AG20443 (cell line): ENCODE data around the gene CDHR2.

Experiments used
- DNase-seq: peaks from one replicate; pipeline ENCODE4 v3.0.0; 2012; ENCODE audit warnings: low spot score, mixed read lengths

Gene CDHR2, protein sequence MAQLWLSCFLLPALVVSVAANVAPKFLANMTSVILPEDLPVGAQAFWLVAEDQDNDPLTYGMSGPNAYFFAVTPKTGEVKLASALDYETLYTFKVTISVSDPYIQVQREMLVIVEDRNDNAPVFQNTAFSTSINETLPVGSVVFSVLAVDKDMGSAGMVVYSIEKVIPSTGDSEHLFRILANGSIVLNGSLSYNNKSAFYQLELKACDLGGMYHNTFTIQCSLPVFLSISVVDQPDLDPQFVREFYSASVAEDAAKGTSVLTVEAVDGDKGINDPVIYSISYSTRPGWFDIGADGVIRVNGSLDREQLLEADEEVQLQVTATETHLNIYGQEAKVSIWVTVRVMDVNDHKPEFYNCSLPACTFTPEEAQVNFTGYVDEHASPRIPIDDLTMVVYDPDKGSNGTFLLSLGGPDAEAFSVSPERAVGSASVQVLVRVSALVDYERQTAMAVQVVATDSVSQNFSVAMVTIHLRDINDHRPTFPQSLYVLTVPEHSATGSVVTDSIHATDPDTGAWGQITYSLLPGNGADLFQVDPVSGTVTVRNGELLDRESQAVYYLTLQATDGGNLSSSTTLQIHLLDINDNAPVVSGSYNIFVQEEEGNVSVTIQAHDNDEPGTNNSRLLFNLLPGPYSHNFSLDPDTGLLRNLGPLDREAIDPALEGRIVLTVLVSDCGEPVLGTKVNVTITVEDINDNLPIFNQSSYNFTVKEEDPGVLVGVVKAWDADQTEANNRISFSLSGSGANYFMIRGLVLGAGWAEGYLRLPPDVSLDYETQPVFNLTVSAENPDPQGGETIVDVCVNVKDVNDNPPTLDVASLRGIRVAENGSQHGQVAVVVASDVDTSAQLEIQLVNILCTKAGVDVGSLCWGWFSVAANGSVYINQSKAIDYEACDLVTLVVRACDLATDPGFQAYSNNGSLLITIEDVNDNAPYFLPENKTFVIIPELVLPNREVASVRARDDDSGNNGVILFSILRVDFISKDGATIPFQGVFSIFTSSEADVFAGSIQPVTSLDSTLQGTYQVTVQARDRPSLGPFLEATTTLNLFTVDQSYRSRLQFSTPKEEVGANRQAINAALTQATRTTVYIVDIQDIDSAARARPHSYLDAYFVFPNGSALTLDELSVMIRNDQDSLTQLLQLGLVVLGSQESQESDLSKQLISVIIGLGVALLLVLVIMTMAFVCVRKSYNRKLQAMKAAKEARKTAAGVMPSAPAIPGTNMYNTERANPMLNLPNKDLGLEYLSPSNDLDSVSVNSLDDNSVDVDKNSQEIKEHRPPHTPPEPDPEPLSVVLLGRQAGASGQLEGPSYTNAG (N-terminal part only)

DNA sequence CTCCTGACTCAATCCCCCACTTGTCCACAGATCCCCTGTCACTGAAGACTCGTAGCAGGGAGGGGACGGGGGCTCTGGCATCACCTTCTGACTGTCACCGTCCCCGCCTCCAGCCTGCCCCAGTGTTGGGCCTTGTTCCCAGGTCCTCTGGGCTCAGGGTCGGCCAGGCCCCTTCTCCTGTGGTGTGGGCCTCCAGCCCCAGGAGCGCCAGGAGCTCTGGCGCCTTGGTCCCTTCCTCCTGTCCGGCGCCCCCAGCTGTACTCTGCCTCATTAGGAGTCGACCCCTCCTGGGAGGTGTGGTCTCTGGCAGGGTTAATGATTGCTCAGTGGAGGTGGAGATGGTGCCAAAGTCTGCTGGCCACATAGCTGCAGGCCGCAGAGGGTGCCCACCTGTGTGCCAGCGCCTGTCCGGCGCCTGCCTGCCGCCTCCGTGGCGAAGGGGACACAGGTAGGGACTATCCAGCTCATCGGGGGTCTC is at the start of gene CDHR2:
CDHR2 (plus strand) TSS at position 376 of the 478 bp plus-strand sequence. CDS start 16,011 bp downstream, outside the sequence.
- DNase-seq, result no peak

DNA sequence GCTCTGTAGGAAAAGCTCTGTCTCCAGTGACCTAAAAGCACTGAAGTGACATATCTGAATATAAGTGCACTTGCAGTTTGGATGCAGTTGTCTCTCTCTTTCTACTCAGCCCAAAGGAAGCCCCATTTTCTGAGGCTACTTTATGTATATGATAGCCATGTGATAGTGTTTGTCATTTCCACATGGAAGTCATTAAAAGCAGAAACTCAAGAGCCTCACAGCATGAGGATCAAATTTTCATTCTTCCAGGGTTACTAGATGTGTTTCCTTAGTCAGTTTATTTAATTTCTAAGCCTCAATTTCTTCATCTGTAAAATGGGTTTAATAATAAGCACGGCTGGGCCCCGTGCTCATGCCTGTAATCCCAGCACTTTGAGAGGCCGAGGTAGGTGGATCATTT is 48.6 kb upstream of the CDHR2 start:
- DNase-seq, result no peak

DNA sequence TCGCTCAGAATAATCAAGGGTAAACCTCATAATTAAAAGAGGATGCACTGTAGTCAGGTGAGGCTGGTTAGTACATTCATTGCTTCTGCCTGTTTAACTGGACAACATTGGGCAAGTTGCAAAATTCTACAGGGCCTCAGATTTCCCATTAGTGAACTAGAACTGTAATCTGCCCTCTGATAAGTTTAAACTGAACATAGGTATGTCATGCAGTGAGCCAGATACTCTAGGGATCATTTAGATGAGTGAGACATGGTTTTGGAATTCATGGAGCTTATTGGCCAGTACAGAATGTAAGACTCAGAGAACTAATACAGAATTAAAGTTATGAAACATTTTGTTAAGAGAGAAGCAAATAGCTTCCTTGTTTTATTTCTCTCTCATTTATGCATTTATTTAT is 47.8 kb upstream of the CDHR2 start:
- peak; percentile 70 for DNase-seq

DNA sequence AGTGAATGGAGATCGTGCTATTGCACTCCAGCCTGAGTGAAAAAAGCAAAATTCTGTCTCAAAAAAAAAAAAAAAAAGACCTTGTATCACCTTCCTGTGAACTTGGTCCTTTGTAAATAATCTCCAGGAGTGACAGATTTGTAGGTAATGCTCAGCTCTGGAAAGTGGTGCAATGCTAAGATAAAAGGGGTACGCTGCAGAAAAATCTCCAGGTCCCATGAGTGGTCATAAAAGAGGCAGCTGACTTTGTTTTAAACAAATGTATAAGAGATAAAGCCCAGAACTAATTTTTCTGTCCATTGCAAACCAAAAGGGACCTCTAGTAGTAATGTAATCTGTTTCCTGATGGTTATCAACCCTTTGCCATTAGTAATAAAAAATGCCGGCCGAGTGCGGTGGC is 45.6 kb upstream of the CDHR2 start:
- DNase-seq, result no peak

DNA sequence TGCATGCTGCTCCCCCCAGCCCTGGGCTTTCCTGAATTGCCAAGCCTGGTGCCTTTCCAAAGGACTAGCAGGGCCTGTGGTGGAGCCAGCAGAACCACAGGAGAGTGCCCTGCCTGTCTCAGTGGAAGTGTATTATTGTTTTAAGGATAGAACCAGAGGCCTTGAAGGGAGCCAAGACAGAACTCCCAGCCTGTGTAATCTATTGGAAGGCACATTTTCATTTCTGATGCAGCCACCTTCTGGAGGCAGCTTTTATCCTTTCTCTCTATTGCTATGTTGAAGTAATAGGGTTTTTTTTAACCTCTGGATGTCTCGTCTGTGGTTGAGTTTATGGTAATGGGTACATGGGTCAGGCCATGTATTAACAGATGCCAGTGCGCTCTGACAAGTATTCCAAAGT is 41.2 kb upstream of the CDHR2 start:
- DNase-seq, result no peak

DNA sequence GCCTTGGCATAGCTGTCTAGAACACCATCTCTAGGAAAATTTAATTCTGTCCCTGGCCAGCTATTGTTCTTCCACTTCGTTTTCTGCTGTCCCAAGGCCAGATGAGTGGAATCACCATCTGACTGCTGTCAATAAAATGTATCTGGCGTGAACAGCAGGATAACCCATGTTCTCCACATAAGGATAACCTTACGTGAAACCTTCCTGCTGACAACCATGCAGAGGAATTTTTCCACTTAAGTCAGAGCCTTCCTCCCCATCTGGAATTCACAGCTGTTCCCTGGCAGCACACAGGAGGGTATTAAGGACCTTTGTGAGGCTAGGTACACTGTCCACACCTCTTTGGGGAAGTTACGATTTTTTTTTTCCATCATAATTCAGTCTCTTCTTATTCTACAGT is 40.5 kb upstream of the CDHR2 start:
- no peak for DNase-seq

DNA sequence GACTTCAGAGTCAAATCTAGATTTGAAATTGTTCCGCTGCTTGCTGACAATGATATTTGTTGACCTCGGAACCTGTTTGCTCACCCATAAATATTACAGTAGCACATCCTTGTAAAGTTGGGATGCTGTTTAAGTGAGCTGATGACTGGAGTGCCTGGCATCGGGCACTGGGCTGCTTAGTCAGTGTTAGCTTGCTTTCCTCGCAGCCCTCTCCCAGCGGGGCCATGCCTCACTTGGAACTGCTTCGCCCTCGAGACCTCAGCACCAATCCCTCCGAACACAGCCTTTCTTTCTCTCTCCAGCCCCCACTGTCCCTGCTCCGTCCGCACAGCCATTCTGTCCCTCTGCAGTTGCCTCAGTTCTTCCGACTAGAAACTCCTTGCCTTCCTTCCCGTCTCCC is 35.4 kb upstream of the CDHR2 start:
- no peak for DNase-seq

DNA sequence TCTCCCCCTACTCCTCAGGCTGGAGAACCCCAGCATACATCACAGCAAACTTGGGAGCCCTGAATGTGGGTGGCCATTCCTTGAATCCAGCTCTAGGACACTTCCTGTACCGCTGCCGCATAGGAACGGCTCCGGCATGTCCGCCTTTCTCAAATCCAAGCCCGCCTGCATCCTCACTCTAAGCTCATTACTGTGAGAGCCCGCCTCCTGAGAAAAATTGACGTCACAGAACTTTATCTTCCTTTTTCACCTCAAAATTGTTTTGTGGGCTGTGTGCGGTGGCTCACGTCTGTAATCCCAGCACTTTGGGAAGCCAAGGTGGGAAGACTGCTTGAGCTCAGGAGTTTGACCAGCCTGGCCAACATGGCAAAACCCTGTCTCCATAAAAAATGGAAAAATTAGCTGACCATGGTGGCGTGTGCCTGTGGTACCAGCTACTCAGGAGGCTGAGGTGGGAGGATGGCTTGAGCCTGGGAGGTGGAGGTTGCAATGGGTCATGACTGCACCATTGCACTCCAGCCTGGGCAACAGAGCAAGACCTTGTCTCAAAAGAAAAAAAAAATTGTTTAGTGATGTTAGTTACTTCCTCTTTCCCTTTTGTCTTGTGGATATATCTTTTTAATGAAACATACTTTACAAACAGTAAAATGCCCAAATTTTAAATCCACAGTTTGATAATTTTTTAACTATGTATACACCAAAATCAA is 34.7 kb upstream of the CDHR2 start:
- DNase-seq, result no peak

DNA sequence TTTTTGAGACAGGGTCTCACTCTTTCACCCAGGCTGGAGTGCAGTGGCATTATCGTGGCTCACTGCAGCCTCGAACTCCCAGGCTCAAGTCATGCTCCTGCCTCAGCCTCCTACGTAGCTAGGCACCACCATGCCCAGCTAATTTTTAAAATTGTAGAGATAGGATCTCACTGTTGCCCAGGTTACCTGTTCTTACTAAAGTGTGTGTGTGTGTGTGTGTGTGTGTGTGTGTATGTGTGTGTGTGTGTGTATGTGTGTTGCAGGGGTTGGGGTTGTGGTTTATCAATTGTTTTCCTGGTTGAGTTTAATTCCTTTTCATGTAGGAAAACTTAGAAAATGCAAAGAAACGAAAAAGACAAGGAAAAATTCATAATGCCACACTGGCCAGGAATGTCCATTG is 33.7 kb upstream of the CDHR2 start:
- DNase-seq, result no peak

DNA sequence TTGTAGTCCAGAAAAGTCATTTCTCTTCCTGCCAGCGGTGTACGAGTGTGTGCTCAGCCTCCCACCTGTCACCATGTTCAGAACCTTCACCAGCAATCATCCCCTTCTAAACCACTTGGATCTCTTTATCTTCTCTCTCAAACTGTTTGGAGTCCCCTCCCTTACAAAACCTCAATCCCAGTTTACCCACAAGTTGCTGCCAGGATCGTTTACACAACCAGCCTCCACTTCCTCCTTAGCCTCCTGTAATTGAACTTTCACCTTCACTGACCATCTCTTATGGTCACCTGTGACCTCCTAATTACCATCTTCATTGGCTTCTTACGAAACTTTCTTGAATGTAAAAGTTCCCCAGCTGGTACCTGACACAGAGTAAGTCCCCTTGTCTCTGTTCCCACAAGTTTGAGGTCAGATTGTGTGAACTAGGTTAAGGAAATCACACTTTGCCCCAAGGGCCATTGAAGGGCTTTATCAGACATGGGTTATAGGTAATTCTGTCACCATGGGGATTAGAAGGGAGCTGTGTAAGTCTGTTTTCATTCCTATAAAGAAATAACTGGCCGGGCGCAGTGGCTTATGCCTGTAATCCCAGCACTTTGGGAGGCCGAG is 32.0 kb upstream of the CDHR2 start:
- no peak for DNase-seq

DNA sequence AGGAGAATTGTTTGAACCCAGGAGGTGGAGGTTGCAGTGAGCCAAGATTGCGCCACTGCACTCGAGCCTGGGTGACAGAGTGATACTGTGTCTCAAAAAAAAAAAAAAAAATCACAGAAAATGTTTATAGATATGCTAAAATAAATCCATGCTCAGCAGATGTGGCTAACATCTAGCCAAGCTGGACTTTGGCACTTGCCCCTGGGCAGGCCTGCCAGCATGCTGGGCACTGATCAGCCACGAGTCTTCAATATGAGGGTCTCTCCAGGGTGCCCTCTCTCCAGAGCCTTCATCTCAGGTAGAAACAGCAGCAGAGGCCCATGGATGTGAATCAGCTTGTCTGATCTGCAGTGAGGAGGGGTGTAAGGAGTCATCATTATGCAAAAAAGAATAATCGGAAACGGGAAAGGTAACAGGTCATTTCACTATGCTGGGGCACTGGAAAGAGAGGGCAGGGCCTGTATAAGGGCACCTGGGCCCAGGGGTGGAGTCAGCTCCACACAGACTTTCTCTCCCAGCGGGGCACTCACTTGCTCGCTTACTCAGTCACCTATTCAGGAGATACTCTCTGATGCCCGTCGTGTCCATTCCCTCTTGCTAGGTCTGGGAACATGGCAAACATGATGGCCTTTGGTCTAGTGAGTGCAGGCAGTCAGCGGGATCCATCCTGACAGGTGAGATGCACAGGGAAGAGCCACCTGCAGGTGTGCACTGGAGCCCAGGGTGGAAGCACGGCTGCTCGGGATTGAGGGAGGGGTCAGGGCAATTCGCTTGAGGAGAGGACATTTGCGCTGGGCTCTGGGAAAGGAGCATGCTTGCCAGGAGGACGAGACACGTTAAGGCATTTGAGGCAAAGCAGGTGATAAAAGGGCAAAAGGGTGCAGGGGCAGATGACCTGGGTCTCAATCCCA is 29.1 kb upstream of the CDHR2 start:
- DNase-seq, result no peak

DNA sequence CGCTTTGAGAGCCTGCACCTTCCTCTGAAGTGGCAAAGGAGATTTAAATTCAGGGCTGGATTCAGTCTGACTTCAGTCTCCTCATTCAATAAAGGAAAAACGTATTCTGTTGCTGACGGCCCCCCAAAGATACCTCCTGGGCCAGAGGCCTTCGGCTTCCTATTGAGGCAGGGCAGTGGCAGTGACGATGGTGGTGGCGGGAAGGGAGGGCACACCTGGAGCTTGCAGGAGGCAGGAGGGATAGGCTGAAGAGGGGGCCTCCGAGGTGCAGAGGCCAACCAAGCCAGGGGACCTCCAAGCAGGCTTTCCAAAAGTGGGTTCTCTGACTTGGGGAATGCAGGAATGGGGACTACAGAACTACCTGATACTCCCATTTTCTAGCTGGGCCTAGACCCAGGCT is 27.9 kb upstream of the CDHR2 start:
- DNase-seq, result no peak

DNA sequence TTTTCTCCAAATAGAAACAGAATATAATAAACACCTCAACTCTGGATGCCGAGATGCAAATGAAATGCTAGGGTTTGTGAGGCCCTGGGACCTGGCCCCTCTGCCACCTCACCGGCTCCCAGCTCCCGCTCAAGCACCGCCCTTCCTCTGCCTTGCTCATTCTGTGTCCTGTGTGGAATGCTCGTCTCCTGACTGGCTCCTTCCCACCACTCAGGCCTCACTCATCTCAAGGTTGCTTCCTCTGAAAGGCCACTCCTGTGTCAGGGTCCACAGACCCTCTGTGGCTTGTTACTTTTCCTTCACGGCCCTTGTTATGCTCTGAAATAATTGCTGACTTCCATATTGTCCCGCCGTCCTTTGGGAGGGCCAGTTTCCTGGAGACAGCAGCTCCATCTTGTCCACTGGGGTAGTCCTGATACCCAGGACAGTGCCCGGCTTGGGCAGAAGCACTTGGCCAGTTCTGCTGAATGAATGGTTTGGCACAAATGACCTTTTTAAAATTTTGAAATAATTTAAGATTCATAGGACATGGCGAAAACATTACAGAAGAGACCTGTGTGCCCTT is 27.4 kb upstream of the CDHR2 start:
- no peak for DNase-seq

DNA sequence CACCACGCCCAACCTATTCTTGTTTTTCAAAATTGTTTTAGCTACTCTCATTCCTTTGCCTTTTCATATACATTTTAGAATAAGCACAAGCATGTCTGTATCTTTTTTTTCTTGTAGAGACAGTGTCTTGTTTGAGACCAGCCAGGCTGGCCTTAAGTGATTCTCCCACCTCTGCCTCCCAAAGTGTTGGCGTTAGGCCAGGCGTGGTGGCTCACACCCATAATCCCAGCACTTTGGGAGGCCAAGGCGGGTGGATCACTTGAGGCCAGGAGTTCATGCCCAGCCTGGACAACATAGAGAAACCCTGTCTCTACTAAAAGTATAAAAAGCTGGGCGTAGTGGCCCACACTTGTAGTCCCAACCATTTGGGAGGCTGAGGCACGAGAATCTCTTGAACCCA is 25.0 kb upstream of the CDHR2 start:
- DNase-seq, result no peak

DNA sequence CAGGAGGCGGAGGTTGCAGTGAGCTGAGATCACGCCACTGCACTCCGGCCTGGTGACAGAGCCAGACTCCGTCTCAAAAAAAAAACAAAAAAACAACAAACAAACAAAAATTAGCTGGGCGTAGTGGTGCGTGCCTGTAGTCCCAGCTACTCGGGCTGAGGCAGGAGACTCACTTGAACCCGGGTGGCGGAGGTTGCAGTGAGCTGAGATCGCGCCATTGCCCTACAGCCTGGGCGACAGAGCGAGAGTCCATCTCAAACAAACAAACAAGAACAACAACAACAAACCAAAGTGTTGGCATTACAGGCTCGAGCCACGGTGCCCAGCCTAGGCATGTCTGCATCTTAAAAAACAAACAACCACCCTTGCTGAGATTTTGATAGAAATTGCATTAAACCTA is 24.2 kb upstream of the CDHR2 start:
- DNase-seq, result no peak

DNA sequence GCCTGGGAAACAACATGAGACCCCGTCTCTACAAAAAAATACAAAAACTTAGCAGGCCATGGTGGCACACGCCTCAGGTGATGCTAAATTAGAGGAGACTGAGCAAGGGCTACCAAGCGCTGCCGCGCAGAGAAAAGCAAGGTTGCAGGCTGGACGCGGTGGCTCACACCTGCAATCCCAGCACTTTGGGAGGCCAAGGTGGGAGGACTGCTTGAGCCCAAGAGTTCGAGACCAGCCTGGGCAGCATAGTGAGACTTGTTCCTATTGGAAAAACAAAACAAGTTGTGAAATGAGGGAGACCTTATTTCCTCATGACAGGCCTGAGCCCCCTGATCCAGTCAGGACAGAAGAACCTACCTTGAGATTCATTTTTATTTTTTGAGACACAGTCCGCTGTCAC is 23.5 kb upstream of the CDHR2 start:
- no peak for DNase-seq

DNA sequence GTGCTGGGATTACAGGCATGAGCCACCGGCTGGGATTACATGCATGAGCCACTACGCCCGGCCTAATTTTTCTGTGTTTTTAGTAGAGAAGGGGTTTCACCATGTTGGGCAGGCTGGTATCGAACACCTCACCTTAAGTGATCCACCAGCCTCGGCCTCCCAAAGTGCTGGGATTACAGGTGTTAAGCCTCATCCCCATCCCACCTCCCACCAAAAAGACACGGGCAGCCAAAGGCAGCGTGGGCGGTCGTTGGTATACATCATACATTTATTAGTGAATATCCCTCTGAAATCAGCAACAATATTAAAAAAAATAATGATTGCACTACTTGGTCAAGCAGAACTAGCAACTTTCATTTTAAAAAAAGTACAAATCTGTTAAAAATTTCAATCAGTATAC is 22.7 kb upstream of the CDHR2 start:
- DNase-seq, result no peak

DNA sequence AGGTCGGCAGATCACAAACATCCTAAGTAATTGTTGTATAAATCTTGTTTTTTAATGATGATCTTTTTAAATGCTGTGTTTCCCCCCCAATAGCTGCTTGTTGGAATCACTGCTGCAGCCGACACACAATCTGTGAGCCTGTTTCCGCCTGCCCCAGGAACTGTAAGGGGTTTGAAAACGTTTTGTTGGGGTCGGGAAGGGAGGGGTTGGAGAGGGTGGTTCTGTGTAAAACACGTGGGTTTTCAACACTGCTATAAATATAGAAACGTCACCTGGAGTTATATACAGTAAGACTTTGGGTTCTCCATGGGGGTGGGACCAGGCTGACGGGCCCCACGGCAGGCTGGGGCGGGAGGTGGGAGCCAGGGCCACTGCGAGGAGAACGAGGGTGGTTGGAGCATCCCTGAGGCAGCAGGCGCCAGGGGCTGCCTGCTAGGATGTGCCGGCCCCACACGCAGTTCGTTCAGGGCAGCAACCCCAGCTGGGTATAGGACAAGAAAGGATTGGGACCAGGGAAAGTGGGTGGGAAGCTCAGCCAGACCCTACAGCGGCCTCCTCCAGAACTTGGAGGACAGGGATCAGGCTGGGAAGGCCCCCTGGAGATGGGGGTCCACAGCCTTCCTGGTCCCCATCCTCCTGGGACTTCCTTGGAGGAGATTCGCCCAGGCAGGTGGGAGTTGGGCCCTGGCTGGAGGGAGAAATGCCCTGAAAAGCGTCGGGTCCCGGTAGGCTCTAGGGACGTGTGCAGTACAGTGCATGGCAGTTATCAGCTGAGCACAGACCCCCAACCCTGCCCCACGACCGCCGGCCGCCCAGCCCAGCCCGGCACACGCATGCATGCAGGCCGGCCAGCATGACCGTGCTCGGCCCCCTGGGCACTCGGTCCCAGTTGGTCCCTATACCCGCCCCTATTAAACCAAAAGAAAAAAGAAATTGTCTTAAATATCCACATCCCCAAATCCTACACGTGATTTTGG is 21.6 kb upstream of the CDHR2 start:
- DNase-seq, result no peak

DNA sequence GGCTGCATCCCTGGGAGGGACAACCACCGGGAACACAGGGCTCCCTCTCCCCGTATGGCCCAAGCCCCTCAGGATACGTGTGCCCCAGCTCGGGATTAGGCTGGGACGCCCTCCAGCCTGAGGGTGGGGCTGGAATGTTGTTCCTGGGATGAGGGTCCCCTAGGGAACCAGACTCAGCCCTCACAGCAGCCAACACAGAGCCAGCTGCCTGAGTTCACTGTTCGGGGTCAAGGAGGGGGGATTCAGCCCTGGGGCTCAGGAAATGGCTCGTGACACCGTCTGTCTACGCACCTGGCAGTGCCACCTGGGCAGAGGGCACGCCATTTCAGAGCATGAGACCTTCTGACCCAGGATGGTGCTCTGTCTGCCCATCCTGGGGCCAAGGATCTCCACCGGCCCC is 20.8 kb upstream of the CDHR2 start:
- no peak for DNase-seq
